DND-41 (cell line): ENCODE results near the gene POU2AF1.

ENCODE experiments used
- ATAC-seq: fragments of 200-7000 bp; cut with Tn5 transposase; 3 replicates; pipeline ENCODE4 v1.9.1; 2021; ENCODE audit warnings: low read depth; ENCODE audit not compliant: insufficient read depth
- DNase-seq: peaks from one replicate; pipeline ENCODE4 v3.0.0-alpha.2; 2020
- H2AFZ ChIP-seq: 2 replicates; pipeline ENCODE4 v1.6.0; 2012; ENCODE audit warnings: low read depth, low read length
- H3K27ac ChIP-seq: 2 replicates; pipeline ENCODE4 v1.5.1; 2012; ENCODE audit warnings: low read length, inconsistent platforms
- H3K27me3 ChIP-seq: fragments of 200-600 bp; sonication (generic); 2 replicates; pipeline ENCODE4 v1.6.0; 2012; ENCODE audit warnings: low read length, mild to moderate bottlenecking, inconsistent platforms; ENCODE audit not compliant: insufficient read depth, poor library complexity
- H3K36me3 ChIP-seq: 2 replicates; pipeline ENCODE4 v1.5.1; 2012; ENCODE audit warnings: low read length, inconsistent platforms; ENCODE audit not compliant: insufficient read depth
- H3K4me1 ChIP-seq: 2 replicates; pipeline ENCODE4 v1.5.1; 2012; ENCODE audit warnings: mild to moderate bottlenecking, low read length; ENCODE audit not compliant: insufficient read depth
- H3K4me2 ChIP-seq: 2 replicates; pipeline ENCODE4 v1.6.0; 2012; ENCODE audit warnings: mild to moderate bottlenecking, moderate library complexity, low read length, inconsistent platforms; ENCODE audit not compliant: insufficient read depth
- H3K4me3 ChIP-seq, 2 experiments: fragments of 200-600 bp in 1 of 2; shearing (Covaris generic) in 1 of 2; 2 replicates each; pipeline ENCODE4 v1.5.1; 2012 to 2016; ENCODE audit warnings: inconsistent platforms in 2 of 2, low read length in 2 of 2, mild to moderate bottlenecking in 2 of 2, low read depth in 1 of 2, moderate library complexity in 1 of 2
- H3K79me2 ChIP-seq: 2 replicates; pipeline ENCODE4 v1.6.0; 2012; ENCODE audit warnings: low read length, inconsistent platforms; ENCODE audit not compliant: insufficient read depth
- H3K9ac ChIP-seq: 2 replicates; pipeline ENCODE4 v1.6.0; 2012; ENCODE audit warnings: low read depth, mild to moderate bottlenecking, inconsistent platforms, low read length, moderate library complexity
- H3K9me3 ChIP-seq: 2 replicates; pipeline ENCODE4 v1.5.1; 2012; ENCODE audit warnings: low read length, moderate library complexity, mild to moderate bottlenecking, inconsistent platforms; ENCODE audit not compliant: insufficient read depth, severe bottlenecking
- H4K20me1 ChIP-seq: 2 replicates; pipeline ENCODE4 v1.6.0; 2012; ENCODE audit warnings: low read length; ENCODE audit not compliant: insufficient read depth
- EZH2 ChIP-seq: IDR thresholded peaks from 3 replicates; pipeline ENCODE4 v1.6.1; 2012; ENCODE audit warnings: borderline replicate concordance, low read depth, mild to moderate bottlenecking, moderate library complexity, low read length, inconsistent platforms; ENCODE audit not compliant: severe bottlenecking
- TF ChIP-seq, protein P1 (sequence below): IDR thresholded peaks from 2 replicates; pipeline ENCODE4 v1.5.1; 2012; ENCODE audit warnings: borderline replicate concordance, low read length, moderate library complexity, mild to moderate bottlenecking; ENCODE audit not compliant: poor library complexity, severe bottlenecking; ENCODE audit errors: extremely low read depth

POU2AF1 gene

DNA sequence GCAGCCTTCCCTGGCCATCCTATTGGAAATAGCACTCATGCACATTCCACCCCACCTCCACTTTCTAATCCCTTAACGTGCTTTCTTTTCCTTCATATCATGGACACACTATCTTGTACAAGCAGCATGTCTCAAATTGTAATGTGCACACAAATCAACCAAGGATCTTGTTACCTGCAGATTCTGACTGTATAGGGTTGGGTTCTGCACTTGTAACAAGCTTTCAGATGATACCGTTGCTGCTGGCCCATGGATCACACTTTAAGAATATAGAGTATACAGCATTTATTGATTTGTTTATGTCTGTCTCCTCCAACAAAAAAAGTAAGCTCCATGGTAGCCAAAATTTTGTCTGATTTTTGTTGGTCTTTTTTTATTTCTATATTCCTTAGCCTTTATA, 32.4 kb upstream of the POU2AF1 start:
- Histone ChIP-seq H3K27me3 (no peaks in the 10 kb centered on the region), H3K9me3 (no peaks in the 10 kb centered on the region), H4K20me1 (no peaks in the 10 kb centered on the region), H3K4me1 (peaks cover 28% of the 10 kb centered on the region), H3K4me2 (no peak overlapping the region), H3K27ac (no peak overlapping the region), H3K4me3 (no peak overlapping the region), H2AFZ (no peak overlapping the region), H3K9ac (no peak overlapping the region), H3K36me3 (no peaks in the 10 kb centered on the region), H3K79me2 (no peaks in the 10 kb centered on the region)
- TF ChIP-seq, protein P1, sequence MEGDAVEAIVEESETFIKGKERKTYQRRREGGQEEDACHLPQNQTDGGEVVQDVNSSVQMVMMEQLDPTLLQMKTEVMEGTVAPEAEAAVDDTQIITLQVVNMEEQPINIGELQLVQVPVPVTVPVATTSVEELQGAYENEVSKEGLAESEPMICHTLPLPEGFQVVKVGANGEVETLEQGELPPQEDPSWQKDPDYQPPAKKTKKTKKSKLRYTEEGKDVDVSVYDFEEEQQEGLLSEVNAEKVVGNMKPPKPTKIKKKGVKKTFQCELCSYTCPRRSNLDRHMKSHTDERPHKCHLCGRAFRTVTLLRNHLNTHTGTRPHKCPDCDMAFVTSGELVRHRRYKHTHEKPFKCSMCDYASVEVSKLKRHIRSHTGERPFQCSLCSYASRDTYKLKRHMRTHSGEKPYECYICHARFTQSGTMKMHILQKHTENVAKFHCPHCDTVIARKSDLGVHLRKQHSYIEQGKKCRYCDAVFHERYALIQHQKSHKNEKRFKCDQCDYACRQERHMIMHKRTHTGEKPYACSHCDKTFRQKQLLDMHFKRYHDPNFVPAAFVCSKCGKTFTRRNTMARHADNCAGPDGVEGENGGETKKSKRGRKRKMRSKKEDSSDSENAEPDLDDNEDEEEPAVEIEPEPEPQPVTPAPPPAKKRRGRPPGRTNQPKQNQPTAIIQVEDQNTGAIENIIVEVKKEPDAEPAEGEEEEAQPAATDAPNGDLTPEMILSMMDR, result no peak
- no peak for TF ChIP-seq EZH2
- ATAC-seq, result no peak
- no peak for DNase-seq

DNA sequence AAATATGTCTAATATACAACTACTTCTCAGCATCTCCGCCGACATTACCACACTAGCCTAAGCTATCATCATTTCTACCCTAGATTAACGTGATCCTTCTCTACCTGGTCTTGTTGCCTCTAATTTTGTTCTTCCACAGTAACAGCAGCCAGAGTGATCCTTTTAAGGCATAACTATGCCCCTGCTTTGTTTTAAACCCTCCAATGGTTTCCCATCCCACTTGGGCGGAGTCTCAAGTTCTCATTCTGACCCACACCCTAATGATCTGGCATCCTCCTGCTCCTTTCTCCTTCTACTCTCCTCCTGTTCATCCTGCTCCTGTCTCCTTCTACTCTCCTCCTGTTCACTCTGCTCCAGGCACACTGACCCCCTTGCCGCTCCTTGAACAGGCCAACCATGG, 31.9 kb upstream of the POU2AF1 start:
- TF ChIP-seq EZH2, result no peak
- TF ChIP-seq, protein P1, result no peak
- no peak overlapping the region for H3K27ac ChIP-seq
- no peaks in the 10 kb centered on the region for H3K9me3 ChIP-seq
- no peak overlapping the region for H3K4me3 ChIP-seq
- no peak overlapping the region for H2AFZ ChIP-seq
- H3K9ac ChIP-seq, result no peak overlapping the region
- no peaks in the 10 kb centered on the region for H4K20me1 ChIP-seq
- no peak overlapping the region for H3K4me2 ChIP-seq
- no peaks in the 10 kb centered on the region for H3K36me3 ChIP-seq
- no peaks in the 10 kb centered on the region for H3K79me2 ChIP-seq
- H3K4me1 ChIP-seq, result peaks cover 23% of the 10 kb centered on the region
- ATAC-seq, result no peak
- DNase-seq, result no peak
- H3K27me3 ChIP-seq, result no peaks in the 10 kb centered on the region

DNA sequence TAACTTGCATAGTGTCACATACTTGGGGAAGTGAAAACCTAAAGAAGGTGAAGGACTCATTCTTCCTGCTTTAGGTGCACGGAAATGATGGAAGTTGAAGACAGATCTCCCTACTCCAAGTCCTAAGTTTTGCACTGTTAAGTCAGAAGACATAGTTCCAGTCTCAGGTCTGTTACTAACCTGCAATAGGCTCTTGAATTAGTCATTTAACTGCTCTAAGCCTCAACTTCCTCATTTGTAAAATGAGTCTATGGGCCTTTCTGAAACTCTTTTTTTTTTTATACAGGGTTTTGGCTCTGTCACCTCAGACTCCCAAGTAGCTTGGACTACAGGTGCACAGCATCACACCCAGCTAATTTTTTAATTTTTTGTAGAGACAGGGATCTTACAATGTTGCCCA, 30.8 kb upstream of the POU2AF1 start:
- H3K27me3 ChIP-seq, result no peaks in the 10 kb centered on the region
- H3K4me1 ChIP-seq, result peaks cover 12% of the 10 kb centered on the region
- DNase-seq (no peak), ATAC-seq (no peak)
- H3K9me3 ChIP-seq, result no peaks in the 10 kb centered on the region
- H3K27ac ChIP-seq, result no peak overlapping the region
- H3K4me2 ChIP-seq, result no peak overlapping the region
- no peaks in the 10 kb centered on the region for H3K79me2 ChIP-seq
- H3K9ac ChIP-seq, result no peak overlapping the region
- H4K20me1 ChIP-seq, result no peaks in the 10 kb centered on the region
- H3K36me3 ChIP-seq, result no peaks in the 10 kb centered on the region
- TF ChIP-seq, protein P1, result no peak
- no peak for TF ChIP-seq EZH2
- H2AFZ ChIP-seq, result no peak overlapping the region
- H3K4me3 ChIP-seq, result no peak overlapping the region

DNA sequence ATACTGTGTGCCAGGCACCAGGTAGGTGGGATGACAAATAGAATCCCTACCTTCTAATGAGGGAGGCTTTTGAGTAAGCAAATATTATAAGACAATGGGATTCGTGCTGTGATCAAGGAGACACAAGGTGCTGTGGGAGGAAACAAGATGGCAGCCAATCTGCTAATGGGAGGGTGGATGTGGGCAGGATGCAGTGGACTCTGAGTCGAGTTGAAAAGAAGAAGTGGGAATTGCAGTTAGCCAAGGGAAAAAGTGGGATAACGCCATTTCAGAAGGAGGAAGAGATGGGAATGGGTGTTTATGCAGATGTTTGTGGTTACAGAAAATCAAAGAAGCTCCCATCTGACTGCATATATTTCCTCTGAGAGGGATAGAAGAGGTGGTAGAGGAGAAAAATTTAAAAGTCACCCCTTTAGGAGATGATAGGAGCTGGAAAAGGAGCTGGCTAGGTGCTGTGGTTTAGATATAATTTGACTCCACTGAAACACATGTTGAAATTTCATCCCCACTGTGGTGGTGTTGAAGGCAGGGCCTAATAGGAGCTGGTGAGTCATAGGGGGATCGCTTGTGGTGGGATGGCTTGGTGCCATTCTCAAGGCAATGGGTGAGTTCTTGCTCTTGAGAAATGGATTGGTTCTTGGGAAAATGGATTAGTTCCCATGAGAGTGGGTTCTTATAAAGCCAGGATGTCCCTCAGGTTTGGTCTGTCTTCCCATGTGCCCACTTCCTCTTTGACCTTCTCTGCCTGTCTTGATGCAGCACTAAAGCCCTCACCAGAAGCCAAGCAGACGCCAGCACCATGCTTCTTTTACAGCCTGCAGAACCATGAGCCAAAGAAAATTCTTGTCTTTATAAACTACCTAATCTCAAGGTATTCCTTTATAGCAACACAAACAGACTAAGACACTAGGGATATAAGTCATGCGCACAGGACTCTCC, 30.0 kb upstream of the POU2AF1 start:
- Histone ChIP-seq H3K4me3 (no peak overlapping the region), H4K20me1 (no peaks in the 10 kb centered on the region), H3K4me1 (peaks cover 4% of the 10 kb centered on the region), H3K9ac (no peak overlapping the region), H3K4me2 (no peak overlapping the region), H3K27me3 (no peaks in the 10 kb centered on the region), H3K36me3 (no peaks in the 10 kb centered on the region), H3K9me3 (peaks cover 5% of the 10 kb centered on the region), H2AFZ (no peak overlapping the region), H3K79me2 (no peaks in the 10 kb centered on the region), H3K27ac (no peak overlapping the region)
- TF ChIP-seq, protein P1, result no peak
- no peak for TF ChIP-seq EZH2
- peak; percentile 44; the same call in 1 of the 3 replicates for ATAC-seq
- no peak for DNase-seq
